DMS 273 treated with DMSO at 0.1 percent for 48 hours (cell line): ENCODE results near the gene PRDM15.

Experiments
- DNase-seq: peaks from one replicate; lab custom pipeline; 2025; lab: John Stamatoyannopoulos, UW

PRDM15 gene

GRCh38 chr21:41777951-41778815, 101.0 kb downstream of the PRDM15 start:
- peak; percentile 29 for DNase-seq

GRCh38 chr21:41776778-41777177, 102.4 kb downstream of the PRDM15 start:
- DNase-seq: no peak

GRCh38 chr21:41775149-41775472, 104.0 kb downstream of the PRDM15 start:
- no peak for DNase-seq

- DNase-seq: no peak
These were observed 104.5 kb downstream of the PRDM15 start for GRCh38 chr21:41774467-41775148.

- no peak for DNase-seq
These were observed 106.6 kb downstream of the PRDM15 start for GRCh38 chr21:41772351-41773080.

GRCh38 chr21:41771625-41771945, 107.6 kb downstream of the PRDM15 start:
- no peak for DNase-seq

- DNase-seq: no peak
These were observed 108.1 kb downstream of the PRDM15 start for GRCh38 chr21:41770901-41771624.

- DNase-seq: no peak
These were observed 109.2 kb downstream of the PRDM15 start for GRCh38 chr21:41769933-41770332.

GRCh38 chr21:41769521-41769920, 109.6 kb downstream of the PRDM15 start:
- DNase-seq: no peak

- no peak for DNase-seq
These were observed 110.0 kb downstream of the PRDM15 start for GRCh38 chr21:41769111-41769510.

- no peak for DNase-seq
These were observed 110.6 kb downstream of the PRDM15 start for GRCh38 chr21:41768437-41769042.

- no peak for DNase-seq
These were observed 111.3 kb downstream of the PRDM15 start for GRCh38 chr21:41767606-41768436.

GRCh38 chr21:41766883-41767605, 112.1 kb downstream of the PRDM15 start, which contains the start of gene RIPK4:
RIPK4 (minus strand) TSS chr21:41767052; CDS start chr21:41767041, 11 bp downstream.
- DNase-seq: no peak

GRCh38 chr21:41765973-41766882, 112.9 kb downstream of the PRDM15 start:
- DNase-seq: no peak

GRCh38 chr21:41765420-41765821, 113.7 kb downstream of the PRDM15 start:
- no peak for DNase-seq

- DNase-seq: no peak
These were observed 114.4 kb downstream of the PRDM15 start for GRCh38 chr21:41764558-41765419.

- no peak for DNase-seq
These were observed 115.1 kb downstream of the PRDM15 start for GRCh38 chr21:41763996-41764395.

- DNase-seq: no peak
These were observed 115.7 kb downstream of the PRDM15 start for GRCh38 chr21:41763398-41763931.
